Naive B cell (primary cell): ENCODE measurements around the gene C1QTNF3. TPM values are rescaled to one million over a fixed set of nuclear protein-coding genes. Genes with fewer than 3 reads are reported as not detected.

Experiments used
- ATAC-seq, 2 donors: fragments of 150-1000 bp; cut with Tn5 transposase; 2 replicates each; pipeline ENCODE4 v1.10.0; 2021; ENCODE audit warnings: low read depth in 2 of 2, mild to moderate bottlenecking in 2 of 2, moderate library complexity in 2 of 2
- DNase-seq: peaks from one replicate; pipeline ENCODE4 v3.0.0; 2022
- H3K27ac Mint-ChIP-seq, 6 donors: one replicate each; pipeline ENCODE4 v1.8.0; 2020 to 2022; ENCODE audit warnings: mild to moderate bottlenecking in 6 of 6, mixed read lengths in 6 of 6, moderate library complexity in 5 of 6, inconsistent platforms in 2 of 6
- H3K27me3 Mint-ChIP-seq, 3 donors: one replicate each; pipeline ENCODE4 v1.8.0; 2021 to 2022; ENCODE audit warnings: mixed read lengths in 3 of 3, mild to moderate bottlenecking in 1 of 3
- H3K36me3 Mint-ChIP-seq, 2 donors: one replicate each; pipeline ENCODE4 v1.8.0; 2020 to 2022; ENCODE audit warnings: mixed read lengths in 2 of 2, inconsistent platforms in 1 of 2, mild to moderate bottlenecking in 1 of 2
- H3K4me1 Mint-ChIP-seq, 3 donors: one replicate each; pipeline ENCODE4 v1.8.0; 2020 to 2022; ENCODE audit warnings: mixed read lengths in 3 of 3, inconsistent platforms in 1 of 3, mild to moderate bottlenecking in 1 of 3, moderate library complexity in 1 of 3
- H3K4me3 Mint-ChIP-seq, 8 donors: one replicate each; pipeline ENCODE4 v1.8.0; 2020 to 2022; ENCODE audit warnings: mild to moderate bottlenecking in 8 of 8, mixed read lengths in 8 of 8, moderate library complexity in 8 of 8, inconsistent platforms in 2 of 8
- H3K9me3 Mint-ChIP-seq, 7 donors: one replicate each; pipeline ENCODE4 v1.8.0; 2020 to 2022; ENCODE audit warnings: mixed read lengths in 7 of 7, mild to moderate bottlenecking in 5 of 7, inconsistent platforms in 2 of 7, moderate library complexity in 1 of 7
- polyA plus RNA-seq, 6 donors: library from polyadenylated mRNA; unstranded; fragments of 300-500 nt; fragmentation: Illumina TruSeq; gene quantifications; one replicate each; pipeline ENCODE4 v1.2.3, GENCODE V29; 2021; ENCODE audit warnings: low read depth in 6 of 6

The C1QTNF3 gene
- polyA plus RNA-seq, 6 donors from 2014 or later: 0.51 to 0.92 (median 0.67) TPM; not detected in 2

- H3K27me3 Mint-ChIP-seq: no peaks in the 10 kb centered on the region
- DNase-seq: no peak
- peaks cover 16% of the 10 kb centered on the region in 2 donors for H3K36me3 Mint-ChIP-seq
- ATAC-seq: no peak
- H3K4me3 Mint-ChIP-seq: no peak overlapping the region
- no peaks in the 10 kb centered on the region for H3K9me3 Mint-ChIP-seq
- H3K27ac Mint-ChIP-seq: peak overlapping the region in 1 of 6 donors; percentile 85
- H3K4me1 Mint-ChIP-seq: no peaks in the 10 kb centered on the region
Measured at GRCh38 chr5:34028349-34028748, 14.7 kb downstream of the C1QTNF3 start.

GRCh38 chr5:34026089-34026761 is 16.8 kb downstream of the C1QTNF3 start:
- Mint-ChIP-seq H3K27me3 (no peaks in the 10 kb centered on the region), H3K27ac (no peak overlapping the region), H3K4me1 (no peaks in the 10 kb centered on the region), H3K9me3 (no peaks in the 10 kb centered on the region), H3K4me3 (no peak overlapping the region), H3K36me3 (peaks cover 17 to 21% of the 10 kb centered on the region in 2 donors)
- ATAC-seq (no peak), DNase-seq (no peak)

DNA sequence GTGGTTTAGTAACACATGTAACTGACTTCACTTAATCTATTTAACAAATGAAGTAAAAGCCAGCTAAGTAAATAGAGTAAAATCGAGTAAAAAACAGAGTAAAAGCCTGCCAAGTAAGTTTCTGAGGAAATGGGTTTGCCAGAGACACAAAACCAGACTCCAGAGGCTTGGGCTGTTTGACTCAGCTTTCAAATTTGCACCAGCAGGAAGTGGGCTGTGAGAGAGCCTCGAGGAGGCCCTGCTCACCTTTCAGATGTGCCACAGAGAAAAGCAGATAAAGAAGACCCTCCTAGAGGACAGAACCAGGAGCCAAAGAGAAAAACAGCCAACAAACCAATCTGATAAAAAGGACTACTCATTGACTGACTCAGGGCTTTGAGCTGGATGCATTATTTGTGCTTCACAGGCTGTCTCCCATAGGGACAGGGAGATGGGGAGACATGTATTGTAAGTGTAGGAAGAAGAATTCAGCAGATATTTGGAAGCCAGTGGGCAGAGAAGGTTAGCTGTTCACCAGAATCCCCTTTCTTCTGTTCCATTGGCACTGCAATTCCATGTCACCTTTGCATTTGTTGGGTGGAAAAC is 20.8 kb downstream of the C1QTNF3 start:
- ATAC-seq (no peak), DNase-seq (no peak)
- Mint-ChIP-seq H3K27ac (peak overlapping the region in 1 of 6 donors; percentile 15), H3K36me3 (peaks cover 26 to 39% of the 10 kb centered on the region in 2 donors), H3K27me3 (no peaks in the 10 kb centered on the region), H3K4me3 (no peak overlapping the region), H3K4me1 (no peaks in the 10 kb centered on the region), H3K9me3 (no peaks in the 10 kb centered on the region)

DNA sequence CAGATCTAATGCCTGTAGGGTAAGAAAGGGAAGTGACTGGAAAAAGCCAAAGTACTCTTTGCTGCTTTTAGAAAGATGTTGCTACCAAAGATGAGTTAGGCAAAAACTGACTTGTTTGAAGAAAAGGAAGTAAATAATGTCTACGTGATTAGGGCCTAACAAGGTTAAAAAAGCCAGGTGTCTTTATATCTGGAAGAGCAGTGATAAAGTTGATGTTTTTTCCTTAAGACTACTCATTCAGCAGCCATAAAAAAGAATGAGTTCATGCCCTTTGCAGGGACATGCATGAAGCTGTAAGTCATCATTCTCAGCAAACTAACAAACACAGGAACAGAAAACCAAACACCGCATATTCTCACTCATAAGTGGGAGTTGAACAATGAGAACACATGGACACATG is 21.7 kb downstream of the C1QTNF3 start:
- ATAC-seq: no peak
- DNase-seq: no peak
- Mint-ChIP-seq H3K4me1 (no peaks in the 10 kb centered on the region), H3K27ac (peak overlapping the region in 1 of 6 donors; percentile 49), H3K36me3 (peaks cover 23 to 44% of the 10 kb centered on the region in 2 donors), H3K27me3 (no peaks in the 10 kb centered on the region), H3K9me3 (no peaks in the 10 kb centered on the region), H3K4me3 (no peak overlapping the region)

DNA sequence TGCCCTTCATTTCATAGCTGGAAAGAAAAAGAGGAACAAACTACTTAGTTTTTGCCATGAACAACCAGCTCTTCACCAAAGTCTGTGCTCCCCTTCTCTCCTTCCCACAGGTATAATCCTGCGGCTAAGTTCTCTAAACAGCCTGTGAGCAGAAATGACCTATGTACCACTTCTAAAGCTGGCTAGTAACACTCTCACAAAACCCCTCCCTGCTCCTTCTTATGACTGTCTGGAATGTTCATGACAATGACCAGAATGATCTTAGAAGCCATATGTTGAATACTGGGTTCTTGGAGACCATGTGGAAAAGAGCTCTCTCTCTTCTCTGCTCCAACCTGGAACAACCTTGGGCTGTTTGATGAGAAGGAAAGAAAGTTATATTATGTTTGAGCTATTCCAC is 22.3 kb downstream of the C1QTNF3 start:
- Mint-ChIP-seq H3K36me3 (peaks cover 17 to 40% of the 10 kb centered on the region in 2 donors), H3K9me3 (no peaks in the 10 kb centered on the region), H3K4me3 (no peak overlapping the region), H3K27me3 (no peaks in the 10 kb centered on the region), H3K4me1 (no peaks in the 10 kb centered on the region), H3K27ac (no peak overlapping the region)
- DNase-seq (no peak), ATAC-seq (no peak)

- H3K36me3 Mint-ChIP-seq: peaks cover 9 to 28% of the 10 kb centered on the region in 2 donors
- DNase-seq (no peak), ATAC-seq (no peak)
- no peaks in the 10 kb centered on the region for H3K27me3 Mint-ChIP-seq
- no peaks in the 10 kb centered on the region for H3K4me1 Mint-ChIP-seq
- no peak overlapping the region for H3K27ac Mint-ChIP-seq
- H3K4me3 Mint-ChIP-seq: no peak overlapping the region
- H3K9me3 Mint-ChIP-seq: peaks cover 0 to 11% (median 0%) of the 10 kb centered on the region in 7 donors
Measured at GRCh38 chr5:34017254-34017653, 25.8 kb downstream of the C1QTNF3 start.

DNA sequence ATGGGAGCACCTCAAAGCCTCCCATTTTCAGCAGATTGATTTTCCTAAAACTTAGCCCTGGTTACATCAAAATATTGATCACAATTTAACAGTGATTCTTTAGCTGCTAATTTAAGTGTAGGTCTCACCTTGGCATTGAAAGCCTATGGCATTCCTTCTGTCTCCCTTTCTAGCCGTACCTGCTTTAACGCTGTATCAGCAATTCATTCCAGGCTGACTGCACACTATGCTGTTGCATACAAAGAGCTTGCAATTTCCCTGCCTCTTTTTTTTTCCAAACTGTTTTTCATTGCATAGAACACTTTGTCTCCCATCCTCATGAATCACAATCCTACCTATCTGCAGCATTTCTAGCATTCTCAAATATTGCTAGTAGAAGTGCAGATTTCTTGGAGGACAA is 26.3 kb downstream of the C1QTNF3 start:
- Mint-ChIP-seq H3K9me3 (peaks cover 0 to 11% (median 0%) of the 10 kb centered on the region in 7 donors), H3K27ac (no peak overlapping the region), H3K4me1 (no peaks in the 10 kb centered on the region), H3K36me3 (peaks cover 9 to 28% of the 10 kb centered on the region in 2 donors), H3K4me3 (no peak overlapping the region), H3K27me3 (no peaks in the 10 kb centered on the region)
- DNase-seq: no peak
- ATAC-seq: no peak

DNA sequence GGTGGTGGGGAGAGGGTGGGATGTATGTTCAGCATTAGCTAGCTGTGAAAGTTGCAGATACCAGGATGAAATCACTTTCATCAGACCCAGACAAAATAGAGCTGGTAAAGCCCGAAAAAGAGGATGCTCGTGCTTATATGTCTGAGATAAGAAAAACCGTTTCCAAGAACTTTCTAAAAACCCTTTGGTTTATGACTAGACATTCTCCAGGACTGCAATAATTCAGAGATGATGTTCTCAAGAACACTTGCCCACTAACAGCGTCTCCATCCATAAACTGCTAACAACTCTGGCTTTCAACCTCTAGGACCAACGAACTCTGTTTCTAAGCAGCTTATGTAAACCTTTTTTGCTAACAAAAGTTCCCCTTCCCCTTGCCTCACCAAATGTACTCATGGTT is 26.8 kb downstream of the C1QTNF3 start:
- Mint-ChIP-seq H3K27me3 (no peaks in the 10 kb centered on the region), H3K4me1 (no peaks in the 10 kb centered on the region), H3K36me3 (peaks cover 9 to 23% of the 10 kb centered on the region in 2 donors), H3K27ac (no peak overlapping the region), H3K9me3 (peaks cover 0 to 11% (median 0%) of the 10 kb centered on the region in 7 donors), H3K4me3 (no peak overlapping the region)
- ATAC-seq (no peak), DNase-seq (no peak)

GRCh38 chr5:34015120-34015822 is 27.7 kb downstream of the C1QTNF3 start:
- no peak overlapping the region for H3K27ac Mint-ChIP-seq
- peaks cover 0 to 17% of the 10 kb centered on the region in 2 donors for H3K36me3 Mint-ChIP-seq
- no peaks in the 10 kb centered on the region for H3K4me1 Mint-ChIP-seq
- no peak for ATAC-seq
- peaks cover 0 to 11% (median 0%) of the 10 kb centered on the region in 7 donors for H3K9me3 Mint-ChIP-seq
- no peak for DNase-seq
- H3K27me3 Mint-ChIP-seq: peaks cover 0 to 7% (median 0%) of the 10 kb centered on the region in 3 donors
- no peak overlapping the region for H3K4me3 Mint-ChIP-seq

- peaks cover 0 to 6% (median 4%) of the 10 kb centered on the region in 3 donors for H3K4me1 Mint-ChIP-seq
- peaks cover 0 to 8% (median 0%) of the 10 kb centered on the region in 3 donors for H3K27me3 Mint-ChIP-seq
- no peak for DNase-seq
- peaks cover 0 to 10% of the 10 kb centered on the region in 2 donors for H3K36me3 Mint-ChIP-seq
- peaks cover 0 to 11% (median 0%) of the 10 kb centered on the region in 7 donors for H3K9me3 Mint-ChIP-seq
- no peak overlapping the region for H3K4me3 Mint-ChIP-seq
- no peak for ATAC-seq
- H3K27ac Mint-ChIP-seq: no peak overlapping the region
Measured at GRCh38 chr5:34014626-34015025, 28.4 kb downstream of the C1QTNF3 start.

DNA sequence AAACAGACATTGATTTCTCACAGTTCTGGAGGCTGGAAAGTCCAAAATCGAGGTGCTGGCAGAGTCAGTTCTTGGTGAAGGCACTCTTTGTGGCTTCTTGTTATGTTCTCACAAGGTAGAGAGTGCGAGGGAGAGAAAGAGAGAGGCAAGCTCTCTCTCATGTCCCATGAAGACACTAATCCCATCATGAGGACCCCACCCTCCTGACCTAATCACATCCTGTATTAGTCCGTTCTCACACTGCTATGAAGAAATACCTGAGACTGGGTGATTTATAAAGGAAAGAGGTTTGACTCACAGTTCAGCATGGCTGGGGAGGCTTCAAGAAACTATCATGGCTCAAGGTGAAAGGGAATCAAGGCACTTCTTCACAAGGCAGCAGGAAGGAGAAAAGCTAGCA is 29.5 kb downstream of the C1QTNF3 start:
- no peak for DNase-seq
- H3K27me3 Mint-ChIP-seq: peaks cover 0 to 8% (median 0%) of the 10 kb centered on the region in 3 donors
- peaks cover 0 to 7% of the 10 kb centered on the region in 2 donors for H3K36me3 Mint-ChIP-seq
- peaks cover 0 to 11% (median 0%) of the 10 kb centered on the region in 7 donors for H3K9me3 Mint-ChIP-seq
- peaks cover 4 to 15% (median 15%) of the 10 kb centered on the region in 3 donors for H3K4me1 Mint-ChIP-seq
- no peak overlapping the region for H3K27ac Mint-ChIP-seq
- no peak for ATAC-seq
- H3K4me3 Mint-ChIP-seq: no peak overlapping the region

GRCh38 chr5:34012791-34013190 is 30.2 kb downstream of the C1QTNF3 start:
- Mint-ChIP-seq H3K9me3 (peaks cover 0 to 11% (median 0%) of the 10 kb centered on the region in 7 donors), H3K27me3 (peaks cover 0 to 8% (median 0%) of the 10 kb centered on the region in 3 donors), H3K4me1 (peaks cover 4 to 19% (median 18%) of the 10 kb centered on the region in 3 donors), H3K36me3 (peaks cover 0 to 7% of the 10 kb centered on the region in 2 donors), H3K27ac (no peak overlapping the region), H3K4me3 (no peak overlapping the region)
- DNase-seq: no peak
- ATAC-seq: no peak

- H3K36me3 Mint-ChIP-seq: no peaks in the 10 kb centered on the region
- H3K27ac Mint-ChIP-seq: no peak overlapping the region
- peaks cover 0 to 11% (median 0%) of the 10 kb centered on the region in 7 donors for H3K9me3 Mint-ChIP-seq
- peaks cover 13 to 29% (median 26%) of the 10 kb centered on the region in 3 donors for H3K4me1 Mint-ChIP-seq
- H3K27me3 Mint-ChIP-seq: peaks cover 0 to 8% (median 0%) of the 10 kb centered on the region in 3 donors
- H3K4me3 Mint-ChIP-seq: no peak overlapping the region
- ATAC-seq: no peak
- DNase-seq: no peak
Measured at GRCh38 chr5:34011536-34011935, 31.5 kb downstream of the C1QTNF3 start.
